LNCAP (cell line): Measurements from ENCODE around the gene TMEM132E.

Experiments used
- CTCF ChIP-seq: fragments of 450-650 bp; IDR thresholded peaks from 2 replicates; pipeline ENCODE4 v1.5.1; 2017; ENCODE audit warnings: mild to moderate bottlenecking

Gene TMEM132E, protein sequence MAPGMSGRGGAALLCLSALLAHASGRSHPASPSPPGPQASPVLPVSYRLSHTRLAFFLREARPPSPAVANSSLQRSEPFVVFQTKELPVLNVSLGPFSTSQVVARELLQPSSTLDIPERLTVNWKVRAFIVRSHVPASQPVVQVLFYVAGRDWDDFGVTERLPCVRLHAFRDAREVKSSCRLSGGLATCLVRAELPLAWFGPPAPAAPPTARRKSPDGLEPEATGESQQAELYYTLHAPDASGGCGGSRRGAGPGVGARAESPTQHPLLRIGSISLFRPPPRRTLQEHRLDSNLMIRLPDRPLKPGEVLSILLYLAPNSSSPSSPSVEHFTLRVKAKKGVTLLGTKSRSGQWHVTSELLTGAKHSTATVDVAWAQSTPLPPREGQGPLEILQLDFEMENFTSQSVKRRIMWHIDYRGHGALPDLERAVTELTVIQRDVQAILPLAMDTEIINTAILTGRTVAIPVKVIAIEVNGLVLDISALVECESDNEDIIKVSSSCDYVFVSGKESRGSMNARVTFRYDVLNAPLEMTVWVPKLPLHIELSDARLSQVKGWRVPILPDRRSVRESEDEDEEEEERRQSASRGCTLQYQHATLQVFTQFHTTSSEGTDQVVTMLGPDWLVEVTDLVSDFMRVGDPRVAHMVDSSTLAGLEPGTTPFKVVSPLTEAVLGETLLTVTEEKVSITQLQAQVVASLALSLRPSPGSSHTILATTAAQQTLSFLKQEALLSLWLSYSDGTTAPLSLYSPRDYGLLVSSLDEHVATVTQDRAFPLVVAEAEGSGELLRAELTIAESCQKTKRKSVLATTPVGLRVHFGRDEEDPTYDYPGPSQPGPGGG (N-terminal part only)

DNA sequence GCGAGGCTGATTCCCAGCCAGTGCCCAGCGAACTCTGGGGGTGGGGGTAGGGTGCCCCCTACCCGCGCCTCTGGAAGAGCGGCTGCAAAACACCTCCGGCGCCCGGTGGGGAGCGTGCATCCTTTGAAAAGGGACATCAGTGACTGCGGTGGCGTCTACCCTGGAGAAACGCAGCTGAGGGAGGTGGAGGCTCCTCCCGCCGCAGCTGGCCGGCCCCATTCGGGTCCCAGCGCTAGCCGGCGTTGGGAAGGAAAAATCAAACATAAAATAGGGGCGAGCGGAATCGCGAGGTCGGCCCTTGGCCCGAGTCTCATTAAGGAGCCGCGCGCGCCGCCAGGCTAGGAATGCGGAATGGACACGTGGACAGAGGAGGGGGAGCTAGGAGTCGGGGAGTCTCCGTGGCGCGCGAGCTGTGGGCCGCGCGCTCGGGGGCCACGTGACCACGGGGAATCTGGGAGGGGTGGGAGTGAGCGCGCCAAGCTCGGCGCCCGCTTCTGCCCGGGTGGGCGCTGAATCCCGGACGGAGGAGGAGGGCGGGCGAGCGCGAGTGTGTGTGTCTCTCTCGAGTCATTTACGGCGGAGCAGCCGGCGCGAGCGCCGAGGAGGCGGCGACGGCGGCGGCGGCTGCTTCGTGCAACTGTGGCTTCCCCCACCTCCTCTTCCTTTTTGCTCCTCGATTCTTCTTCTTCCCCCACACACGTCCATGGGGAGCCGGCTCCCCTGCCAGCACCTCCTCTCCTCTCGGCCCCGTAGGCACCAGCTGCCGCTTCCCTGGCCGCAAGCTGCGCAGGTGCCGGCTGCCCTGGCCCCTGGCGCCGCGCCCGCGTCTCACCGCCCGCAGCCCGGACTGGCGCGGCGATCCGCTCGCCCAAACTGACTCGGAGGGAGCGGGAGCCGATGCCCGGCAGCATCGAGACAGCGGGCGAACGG, at the start of gene TMEM132E:
Gene TMEM132E, plus strand, starts transcription at position 566 of the 930 bp plus-strand sequence. CDS start 1,495 bp downstream, outside the sequence.
- no peak for TF ChIP-seq CTCF

DNA sequence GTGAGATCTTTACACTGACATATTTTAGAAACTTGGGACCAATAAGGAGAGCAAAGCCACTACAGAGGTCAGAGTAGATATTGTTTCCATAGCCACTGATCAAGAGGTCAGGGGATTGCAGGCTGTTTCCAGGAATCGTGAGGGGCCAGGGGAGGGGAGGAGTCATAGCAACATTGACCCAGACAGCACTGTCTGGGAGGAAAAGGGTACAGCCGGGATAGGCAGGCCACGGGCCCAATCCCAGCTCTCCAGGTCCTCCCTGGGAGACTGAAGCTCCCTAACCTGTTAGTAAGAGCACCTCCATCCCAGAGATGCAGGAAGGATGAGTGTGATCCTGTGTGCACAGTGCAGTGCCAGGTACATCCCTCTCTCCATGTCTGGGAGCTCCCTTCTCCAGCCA, 48.5 kb upstream of the TMEM132E start:
- TF ChIP-seq CTCF: no peak

- TF ChIP-seq CTCF: no peak
These were observed 46.9 kb upstream of the TMEM132E start for GRCh38 chr17:34532281-34533065.

DNA sequence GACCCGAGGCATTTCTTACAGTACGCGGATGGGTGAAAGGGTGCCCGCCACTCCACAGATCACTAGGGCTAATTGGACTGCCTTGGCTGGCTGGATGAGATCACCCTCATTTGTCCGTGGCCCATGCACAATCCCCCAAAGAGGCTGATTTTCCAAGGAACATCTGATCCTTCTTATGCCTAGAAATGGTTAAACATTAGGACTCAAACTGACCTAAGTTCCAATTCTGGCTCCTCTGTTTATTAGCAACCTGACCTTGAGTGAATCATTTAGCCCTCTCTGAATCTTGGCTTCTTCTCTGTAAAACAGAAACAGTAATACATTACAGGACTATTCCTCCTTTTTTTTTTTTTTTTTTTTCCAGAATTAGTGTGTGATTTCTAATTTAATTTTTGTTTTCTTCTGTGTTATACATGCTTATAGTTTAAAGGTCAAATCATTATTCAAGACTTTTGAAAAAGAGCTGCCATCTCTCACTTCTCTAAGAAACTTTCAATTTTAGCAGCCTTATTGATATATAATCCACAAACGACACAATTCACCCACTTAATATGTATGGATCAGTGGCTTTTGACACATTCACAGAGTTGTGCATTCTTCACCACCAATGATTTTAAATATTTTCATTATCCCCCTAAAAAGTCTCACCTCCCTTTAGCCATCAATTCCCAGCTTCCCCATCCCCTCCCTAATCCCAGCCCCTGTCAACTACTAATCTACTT, 45.4 kb upstream of the TMEM132E start:
- no peak for TF ChIP-seq CTCF

GRCh38 chr17:34537445-34537844, 41.9 kb upstream of the TMEM132E start:
- TF ChIP-seq CTCF: no peak

DNA sequence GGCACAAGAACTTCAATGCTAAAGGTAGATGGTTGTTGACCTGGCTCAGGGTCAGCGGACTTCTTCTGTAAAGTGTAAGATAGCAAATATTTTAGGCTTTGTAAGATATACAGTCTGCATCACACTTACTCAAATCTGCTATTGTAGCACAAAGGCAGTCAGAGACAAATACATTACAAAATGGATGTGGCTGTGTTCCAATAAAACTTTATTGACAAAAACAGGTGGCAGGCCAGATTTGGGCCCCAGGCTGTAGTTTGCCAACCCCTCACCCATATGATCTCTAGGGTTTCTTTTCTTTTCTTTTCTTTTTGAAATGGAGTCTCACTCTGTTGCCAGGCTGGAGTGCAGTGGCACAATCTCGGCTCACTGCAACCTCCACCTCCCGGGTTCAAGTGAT, 39.5 kb upstream of the TMEM132E start:
- TF ChIP-seq CTCF: no peak
